ENCODE measurements around the gene ADPRS. TPM values are rescaled to one million over a fixed set of nuclear protein-coding genes. Genes with fewer than 3 reads are reported as not detected.

Gene ADPRS
- total RNA-seq, 3 donors from 2014 or later, result 17.8 to 24.5 (median 18.0) TPM

- no peak for ATAC-seq
- Histone ChIP-seq H3K4me1 (ENCODE audit: low read depth) (no peaks in the 10 kb centered on the region), H3K9me3 (no peaks in the 10 kb centered on the region), H3K4me3 (no peak overlapping the region), H3K36me3 (ENCODE audit: low read depth) (no peaks in the 10 kb centered on the region)
- intact Hi-C loops (cut with DNase I, micrococcal nuclease), result loop anchor here in 1 of 2 donors (5.0 to 10.0 kb wide), 4 partner anchors 47 to 327 kb away; partner anchors contain the start of gene TRAPPC3
- no peak for TF ChIP-seq CTCF (IDR thresholded peaks at IDR 0.05)
- DNase-seq, result peak in 1 of 3 donors; percentile 41
These were observed 9.2 kb downstream of the ADPRS start for GRCh38 chr1:36097693-36098585.

DNA sequence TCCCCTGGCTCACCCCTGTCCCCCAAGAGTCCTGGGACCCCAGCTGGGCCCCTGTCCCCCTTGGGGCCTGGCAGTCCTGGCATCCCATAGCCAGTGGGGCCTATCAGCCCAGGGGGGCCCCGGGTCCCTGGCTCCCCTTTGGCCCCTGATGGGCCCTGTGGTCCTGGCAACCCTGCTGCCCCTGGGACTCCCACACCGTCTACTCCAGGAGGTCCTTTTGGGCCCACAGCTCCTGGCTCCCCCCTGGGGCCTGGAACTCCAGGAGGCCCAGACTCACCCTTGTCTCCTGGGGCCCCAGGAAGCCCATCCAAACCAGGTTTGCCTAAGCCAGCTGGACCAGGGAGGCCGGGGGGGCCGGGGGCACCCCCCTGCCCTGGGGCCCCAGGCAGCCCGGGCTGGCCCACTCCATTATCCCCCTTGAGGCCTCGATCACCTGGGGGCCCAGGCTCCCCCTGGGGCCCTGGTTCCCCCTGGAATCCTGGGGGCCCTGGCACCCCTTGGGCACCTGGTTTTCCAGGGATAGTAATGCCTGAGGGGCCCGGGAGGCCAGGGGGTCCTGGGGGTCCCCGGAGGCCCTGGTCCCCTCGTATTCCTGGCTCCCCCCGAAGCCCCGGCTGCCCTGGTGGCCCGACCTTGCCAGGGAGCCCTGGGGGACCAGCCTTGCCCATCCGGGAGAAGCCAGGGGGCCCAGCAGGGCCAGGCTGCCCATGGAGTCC, 10.1 kb downstream of the ADPRS start:
- ATAC-seq, result no peak
- intact Hi-C loops (cut with DNase I, micrococcal nuclease), result loop anchor here in 1 of 2 donors (5.0 to 10.0 kb wide), 4 partner anchors 46 to 326 kb away; partner anchors contain the start of gene TRAPPC3
- no peaks in the 10 kb centered on the region for H3K4me1 ChIP-seq (ENCODE audit: low read depth)

GRCh38 chr1:36099681-36100341, 11.1 kb downstream of the ADPRS start:
- DNase-seq, result peak; percentile 76 to 90 (median 88)
- H3K4me3 ChIP-seq, result no peak overlapping the region
- intact Hi-C loops (cut with DNase I, micrococcal nuclease), result loop anchor here in 1 of 2 donors (5.0 to 10.0 kb wide), 4 partner anchors 45 to 325 kb away; partner anchors contain the start of gene TRAPPC3
- H3K36me3 ChIP-seq (ENCODE audit: low read depth), result no peaks in the 10 kb centered on the region
- peak; percentile 42 for TF ChIP-seq CTCF (IDR thresholded peaks at IDR 0.05)
- H3K4me1 ChIP-seq (ENCODE audit: low read depth), result no peaks in the 10 kb centered on the region
- peak; percentile 94 for ATAC-seq
- no peaks in the 10 kb centered on the region for H3K9me3 ChIP-seq

More for the DNA sequence above, 10.1 kb downstream of the ADPRS start:
- no peaks in the 10 kb centered on the region for H3K36me3 ChIP-seq (ENCODE audit: low read depth)
- H3K9me3 ChIP-seq, result no peaks in the 10 kb centered on the region
- peak in 1 of 3 donors; percentile 44 for DNase-seq
- TF ChIP-seq CTCF (IDR thresholded peaks at IDR 0.05), result no peak
- no peak overlapping the region for H3K4me3 ChIP-seq

- Histone ChIP-seq H3K9me3 (no peaks in the 10 kb centered on the region), H3K4me3 (no peak overlapping the region), H3K4me1 (ENCODE audit: low read depth) (no peaks in the 10 kb centered on the region), H3K36me3 (ENCODE audit: low read depth) (no peaks in the 10 kb centered on the region)
- peak in 1 of 3 donors; percentile 40 for DNase-seq
- ATAC-seq, result no peak
- no peak for TF ChIP-seq CTCF (IDR thresholded peaks at IDR 0.05)
- intact Hi-C loops (cut with DNase I, micrococcal nuclease), result no loop called here
These were observed 11.7 kb downstream of the ADPRS start for GRCh38 chr1:36100376-36100775.

GRCh38 chr1:36101546-36101945, 12.9 kb downstream of the ADPRS start:
- Histone ChIP-seq H3K4me1 (ENCODE audit: low read depth) (no peaks in the 10 kb centered on the region), H3K9me3 (no peaks in the 10 kb centered on the region), H3K36me3 (ENCODE audit: low read depth) (no peaks in the 10 kb centered on the region), H3K4me3 (no peak overlapping the region)
- intact Hi-C loops (cut with DNase I, micrococcal nuclease), result no loop called here
- DNase-seq, result no peak
- no peak for ATAC-seq
- no peak for TF ChIP-seq CTCF (IDR thresholded peaks at IDR 0.05)

All from mucosa of descending colon (tissue), 3 donors.